Muscle of arm (tissue), 12 donors: ENCODE measurements around the gene GALNT9. TPM values are rescaled to one million over a fixed set of nuclear protein-coding genes. Genes with fewer than 3 reads are reported as not detected.

ENCODE experiments used
- DNase-seq: peaks from one replicate; pipeline ENCODE4 v3.0.0-alpha.2; 2013
- polyA plus RNA-seq, 12 donors: library from polyadenylated mRNA; unstranded; fragments of 120-200 nt; gene quantifications; one replicate each; pipeline ENCODE4 v1.2.1, GENCODE V29; 2013; ENCODE audit not compliant: insufficient read length in 12 of 12

GALNT9 gene
- polyA plus RNA-seq, 12 donors = 0.75 to 10.6 (median 1.6) TPM; not detected in 2

DNA sequence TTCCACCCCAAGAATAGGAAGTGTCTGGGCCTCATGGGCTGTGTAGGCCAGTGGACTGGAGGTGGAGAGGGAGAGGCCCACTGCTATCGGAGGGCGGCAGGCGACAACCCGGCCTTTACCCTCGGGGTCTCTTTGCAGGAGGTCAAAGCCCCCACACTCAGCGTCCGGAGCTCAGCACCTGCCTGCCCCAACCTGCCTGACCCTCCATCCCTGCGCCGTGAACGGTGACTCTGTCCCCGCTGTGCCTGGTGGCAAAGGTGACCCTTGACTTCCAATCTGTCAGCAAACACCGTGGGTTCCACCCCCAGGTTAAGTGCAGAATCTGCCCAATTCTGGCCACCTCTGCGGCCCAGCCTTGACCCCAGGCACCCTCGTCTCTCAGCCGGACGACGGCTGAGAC lies 15.7 kb upstream of the GALNT9 start:
- DNase-seq = no peak

DNA sequence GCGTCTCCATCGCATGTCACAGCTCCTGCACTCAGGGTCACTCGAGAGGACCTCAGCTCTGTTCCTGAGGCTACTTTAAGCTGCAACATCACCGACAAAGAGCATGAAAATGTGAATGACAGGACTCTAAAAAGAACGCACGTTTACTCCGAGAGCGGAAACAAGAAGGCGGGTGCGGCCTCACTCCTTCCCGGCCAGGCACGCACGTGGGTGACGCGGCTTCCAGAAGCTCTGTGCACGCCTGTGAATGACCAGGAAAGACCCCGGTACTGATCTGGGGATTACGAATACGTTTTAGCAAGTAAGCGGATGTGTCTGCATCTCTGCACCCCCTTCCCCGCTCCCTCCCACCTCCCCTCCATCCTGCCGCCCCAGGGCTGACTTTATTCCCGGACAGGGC lies 15.2 kb upstream of the GALNT9 start:
- DNase-seq = no peak

DNA sequence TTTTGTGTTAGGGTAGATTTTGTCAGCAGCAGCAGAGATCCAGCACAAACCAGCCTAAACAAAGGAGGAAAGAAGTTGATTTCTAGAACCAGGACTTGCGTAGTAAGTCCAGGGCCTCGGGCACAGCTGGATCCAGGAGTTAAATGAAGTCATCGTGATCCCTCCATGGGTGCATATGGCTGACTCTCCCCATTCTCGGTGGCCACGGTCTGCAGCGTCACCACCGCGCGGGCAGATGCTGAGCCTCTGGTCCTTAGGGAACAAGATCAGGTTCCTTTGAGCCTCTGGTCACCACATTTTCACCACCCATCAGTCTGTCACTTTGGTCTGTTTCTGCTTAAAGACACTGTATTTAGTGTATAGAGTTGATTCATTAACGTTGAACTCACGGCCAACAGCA lies 14.8 kb upstream of the GALNT9 start:
- DNase-seq = no peak

DNA sequence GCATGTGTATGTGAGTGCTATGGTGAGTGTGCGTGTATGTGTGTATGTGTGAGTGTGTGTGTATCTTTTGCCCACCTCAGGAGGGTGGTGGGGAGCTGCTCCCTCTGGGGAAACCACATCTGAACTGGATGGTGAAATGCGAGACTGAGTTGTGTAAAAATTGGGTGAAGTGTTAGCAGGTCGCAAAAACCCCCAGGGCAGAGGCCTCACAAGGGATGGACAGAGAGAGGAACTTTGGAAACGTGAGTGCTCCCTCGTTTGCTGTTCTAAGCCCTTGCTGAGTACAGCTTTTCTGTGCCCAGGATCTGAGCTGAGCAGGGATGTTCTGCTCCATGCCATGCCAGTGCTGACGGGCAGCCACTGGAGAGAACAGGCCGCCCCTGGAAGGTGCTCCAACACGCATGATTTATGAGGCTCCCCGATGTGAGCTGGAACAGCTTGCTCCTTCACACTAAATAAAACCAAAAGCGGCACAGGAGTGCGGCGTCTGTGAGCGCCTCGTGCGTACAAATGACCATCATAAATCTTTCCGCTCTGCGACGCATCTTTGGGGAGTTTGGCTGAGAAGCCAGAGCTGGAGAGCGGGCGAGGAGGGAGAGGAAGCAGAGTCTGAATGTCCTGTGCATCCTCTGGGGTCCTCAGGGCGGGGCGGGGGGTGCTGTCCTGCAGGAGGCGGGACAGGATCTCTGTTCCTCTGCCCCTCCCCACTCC lies 14.1 kb upstream of the GALNT9 start:
- no peak for DNase-seq

DNA sequence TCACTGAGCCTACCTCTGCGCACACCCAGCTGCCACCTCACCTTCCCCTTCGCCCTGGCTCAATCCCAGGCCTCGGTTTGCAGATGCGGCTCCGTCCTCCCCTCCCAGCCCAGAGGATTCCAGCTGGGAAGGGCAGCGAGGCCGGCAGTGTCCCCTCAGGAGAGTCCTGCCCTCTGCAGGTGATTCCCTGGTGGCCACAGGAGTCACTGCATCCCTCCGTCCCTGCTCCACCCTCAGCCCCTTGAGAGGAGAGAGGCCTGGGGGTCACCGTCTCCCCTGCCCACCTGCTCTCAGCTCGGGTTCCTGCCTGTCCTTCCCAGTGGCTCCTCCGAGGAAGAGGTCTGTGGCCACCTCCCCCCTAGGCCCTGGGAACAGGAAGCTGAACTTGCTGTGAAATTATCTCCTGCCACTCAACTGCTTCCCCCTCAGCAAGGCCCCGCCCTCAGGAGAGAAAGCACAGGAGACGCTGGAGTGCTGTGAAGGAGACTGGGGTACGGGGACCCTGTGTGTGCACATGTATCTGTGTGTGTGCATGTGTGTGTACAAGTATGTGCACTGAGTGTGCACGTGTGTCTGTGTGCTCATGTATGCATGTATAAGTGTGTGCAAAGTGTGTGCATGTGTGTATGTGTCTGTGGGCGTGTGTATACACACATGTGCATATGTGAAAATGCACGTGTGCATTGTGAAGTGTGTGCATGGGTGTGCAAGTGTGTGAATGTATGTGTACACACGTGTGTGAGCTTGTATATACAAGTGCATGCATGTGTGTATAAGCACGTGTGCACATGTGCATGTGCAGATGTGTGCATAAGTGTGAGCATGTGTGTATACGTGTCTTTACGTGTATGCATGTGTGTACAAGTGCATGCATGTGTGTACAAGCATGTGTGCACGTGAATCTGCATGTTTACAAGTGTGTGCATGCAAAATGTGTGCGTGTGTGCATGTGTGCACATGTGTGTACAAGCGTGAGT lies 13.2 kb upstream of the GALNT9 start:
- DNase-seq = no peak

DNA sequence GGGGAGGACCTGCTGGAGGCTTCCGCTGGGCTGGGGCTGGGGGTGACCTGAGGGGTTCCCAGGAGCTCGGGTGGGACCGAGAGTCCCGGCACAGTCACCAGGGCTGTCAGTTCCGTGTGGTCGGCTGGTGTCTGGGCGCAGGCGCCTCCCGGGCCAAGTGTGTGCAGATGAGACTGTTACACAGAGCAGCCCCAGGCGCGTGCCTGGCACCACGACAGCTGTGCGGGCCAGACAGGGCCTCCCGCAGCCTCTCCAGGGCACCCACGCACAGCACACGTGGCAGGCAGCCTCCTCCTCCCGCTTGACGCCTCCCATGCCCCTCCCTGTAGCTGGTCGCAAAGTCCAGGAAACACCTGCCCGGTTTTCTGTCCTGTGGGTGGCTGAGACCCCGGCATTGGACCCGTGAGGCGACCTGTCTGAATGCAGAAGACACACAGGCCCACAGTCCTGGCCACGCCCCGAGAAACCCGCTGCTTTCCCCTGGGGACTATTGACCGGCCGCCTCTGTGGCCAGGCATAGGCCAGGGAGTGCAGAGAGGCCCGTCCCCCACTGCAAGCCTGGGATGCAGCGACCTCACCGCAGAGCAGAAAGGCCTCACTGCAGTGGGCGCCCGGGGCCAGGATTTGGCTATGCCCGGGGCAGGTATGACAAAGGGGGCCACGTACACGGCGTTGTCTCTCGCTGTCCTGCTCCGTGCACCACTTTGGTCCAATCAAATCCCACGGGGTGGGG lies 12.1 kb upstream of the GALNT9 start:
- DNase-seq = no peak

DNA sequence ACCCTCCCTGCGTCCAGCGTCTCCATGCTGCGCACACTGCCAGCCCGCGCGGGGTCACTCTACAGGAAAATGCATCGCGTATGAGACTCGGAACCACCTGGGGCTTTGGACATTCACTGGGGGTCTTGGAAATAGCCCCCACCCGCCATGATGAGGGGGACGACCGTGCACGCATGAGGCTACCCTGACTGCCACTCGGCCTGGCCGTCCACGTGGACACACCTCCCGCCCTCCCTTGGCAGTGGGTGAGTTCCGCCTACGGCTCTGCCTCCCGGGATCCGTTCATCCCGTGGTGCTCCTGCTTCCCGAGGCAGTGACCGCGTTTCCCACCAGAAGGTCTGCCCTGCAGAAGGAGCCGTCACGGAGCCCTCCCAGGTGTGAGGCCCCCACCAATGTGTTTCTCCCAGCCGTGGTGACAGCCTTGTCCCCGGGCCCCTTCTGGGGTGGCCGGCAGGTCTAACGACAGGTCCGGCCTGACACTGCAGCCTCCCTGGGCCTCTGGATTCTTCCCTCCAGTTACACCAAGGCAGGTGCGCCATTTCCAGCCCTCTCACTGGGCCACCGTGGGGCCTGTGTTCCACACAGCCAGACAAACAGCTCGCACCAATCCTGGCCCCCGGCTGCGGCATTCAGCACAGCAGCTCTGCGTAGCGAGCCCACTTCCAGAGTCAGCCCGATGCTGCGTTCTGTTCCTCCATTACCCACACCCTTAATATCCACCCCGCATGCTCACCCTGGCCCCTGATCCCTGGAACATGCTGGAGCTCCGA lies 11.1 kb upstream of the GALNT9 start:
- no peak for DNase-seq

DNA sequence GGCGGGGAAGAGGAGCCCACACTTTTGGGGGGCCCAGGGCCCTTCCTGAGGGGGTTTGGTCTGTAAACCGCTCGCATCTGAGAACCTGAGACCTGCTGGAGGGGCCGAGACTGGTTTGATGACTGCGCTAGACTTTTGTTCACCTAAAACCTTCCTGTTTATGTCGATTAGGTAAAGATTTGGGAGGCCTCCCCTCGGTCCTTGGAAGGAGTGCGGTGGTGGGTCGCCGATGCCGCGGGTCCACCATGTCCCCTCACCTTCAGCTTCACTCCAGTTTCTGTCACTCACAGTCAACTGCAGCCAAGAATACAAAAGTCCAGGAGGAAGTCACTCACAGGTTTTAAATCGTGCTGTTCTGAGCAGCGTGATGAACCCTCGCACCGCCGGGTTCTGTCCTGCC lies 10.5 kb upstream of the GALNT9 start:
- no peak for DNase-seq

DNA sequence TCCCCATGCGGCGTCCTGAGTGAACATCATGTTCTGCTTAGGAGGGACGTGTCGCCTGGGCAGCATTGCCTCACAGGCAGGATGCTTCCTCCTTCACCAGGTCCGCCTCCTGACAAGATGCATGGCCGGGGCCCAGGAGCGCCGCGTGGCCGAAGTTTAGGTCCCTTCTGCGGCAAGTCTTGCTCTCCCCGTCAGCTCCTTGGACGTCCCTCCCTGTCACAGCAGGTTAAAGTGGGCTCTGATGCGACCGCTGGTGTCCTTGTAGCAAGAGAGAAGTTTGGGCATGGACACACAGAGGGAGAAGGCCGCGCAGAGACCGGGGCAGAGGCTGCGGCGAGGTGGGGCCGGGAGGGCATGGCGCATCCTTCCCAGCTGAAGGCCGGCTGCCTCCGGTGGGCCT lies 9.4 kb upstream of the GALNT9 start:
- DNase-seq = no peak

DNA sequence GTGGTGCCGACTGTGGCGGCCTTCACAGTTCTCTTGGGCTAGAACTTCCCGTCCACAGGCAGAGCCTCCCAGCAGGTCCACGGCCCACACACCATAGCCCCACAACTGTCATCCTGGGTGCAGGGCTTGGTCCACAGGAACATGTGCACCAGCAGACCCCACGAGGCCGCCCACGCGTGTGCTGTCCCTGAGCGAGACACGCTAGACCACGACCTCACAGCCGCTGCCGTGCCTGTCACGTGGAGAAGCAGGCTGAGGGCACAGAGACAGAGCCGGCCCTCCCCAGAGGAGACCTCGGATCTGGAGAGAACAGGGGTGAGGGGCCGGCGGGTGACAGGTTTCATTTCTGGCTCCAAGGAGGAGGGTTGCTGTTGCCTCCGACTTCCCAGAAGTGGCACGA lies 8.9 kb upstream of the GALNT9 start:
- DNase-seq = no peak

DNA sequence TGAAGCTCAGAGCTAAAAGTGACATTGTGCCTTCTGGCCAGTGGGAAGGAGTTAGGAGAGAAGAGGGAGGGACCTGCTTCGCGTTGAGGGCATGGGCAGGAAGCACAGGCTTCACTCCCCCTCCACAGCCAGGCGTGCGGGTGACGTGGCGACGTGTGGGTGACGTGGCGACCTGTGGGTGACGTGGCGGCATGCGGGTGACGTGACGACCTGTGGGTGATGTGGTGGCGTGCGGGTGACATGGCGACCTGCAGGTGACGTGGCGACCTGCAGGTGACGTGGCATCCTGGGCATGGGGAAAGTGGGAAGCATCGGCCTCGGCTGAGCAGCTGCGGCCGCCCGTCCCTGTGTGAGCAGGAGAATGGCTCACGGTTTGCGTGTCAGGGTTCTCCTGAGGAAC lies 8.2 kb upstream of the GALNT9 start:
- no peak for DNase-seq

DNA sequence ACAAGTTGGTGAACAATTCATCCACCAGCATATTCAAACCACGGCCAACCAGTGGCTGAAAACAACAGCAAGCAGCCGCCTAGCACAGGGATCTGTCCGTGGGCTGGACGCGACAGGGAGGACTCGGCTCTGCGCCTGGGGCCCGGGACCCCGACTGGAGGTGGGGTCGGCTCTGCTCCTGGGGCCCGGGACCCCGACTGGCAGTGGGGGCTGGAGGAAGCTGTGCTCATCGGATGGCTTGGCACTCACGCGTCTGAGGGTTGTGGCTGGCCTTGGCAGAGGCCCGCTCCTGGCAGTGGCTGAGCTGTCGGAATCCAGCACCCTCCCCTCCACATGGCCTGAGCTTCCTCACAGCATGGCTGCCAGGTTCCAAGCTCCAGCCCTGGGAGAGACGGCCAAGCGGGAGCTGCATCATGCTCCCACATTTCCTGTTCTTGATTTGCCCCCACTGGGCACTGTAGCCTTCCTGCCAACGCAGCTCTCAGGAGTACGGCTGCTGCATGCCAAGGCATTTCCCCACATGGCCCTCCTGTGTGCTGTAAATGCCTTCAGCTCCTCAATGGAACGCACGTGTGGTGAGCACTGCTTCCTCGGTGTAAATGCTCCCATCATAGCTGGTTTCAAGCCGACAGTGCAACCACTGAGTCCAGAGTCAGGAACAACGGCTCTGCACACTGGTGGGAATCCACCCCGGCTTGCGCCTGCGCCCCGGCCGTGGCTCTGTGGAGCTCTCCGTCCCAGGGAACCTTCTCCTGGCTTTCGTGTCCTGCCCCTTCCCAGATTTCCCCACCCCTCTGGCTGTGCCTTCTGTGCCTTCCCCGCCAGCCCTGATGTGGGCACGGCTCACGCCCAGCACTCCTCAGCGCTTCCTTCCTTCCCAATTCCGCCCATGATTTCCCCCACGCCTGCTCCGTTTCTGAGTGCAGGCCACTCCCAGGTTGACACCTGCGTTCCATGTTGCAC lies 7.3 kb upstream of the GALNT9 start:
- DNase-seq = no peak

DNA sequence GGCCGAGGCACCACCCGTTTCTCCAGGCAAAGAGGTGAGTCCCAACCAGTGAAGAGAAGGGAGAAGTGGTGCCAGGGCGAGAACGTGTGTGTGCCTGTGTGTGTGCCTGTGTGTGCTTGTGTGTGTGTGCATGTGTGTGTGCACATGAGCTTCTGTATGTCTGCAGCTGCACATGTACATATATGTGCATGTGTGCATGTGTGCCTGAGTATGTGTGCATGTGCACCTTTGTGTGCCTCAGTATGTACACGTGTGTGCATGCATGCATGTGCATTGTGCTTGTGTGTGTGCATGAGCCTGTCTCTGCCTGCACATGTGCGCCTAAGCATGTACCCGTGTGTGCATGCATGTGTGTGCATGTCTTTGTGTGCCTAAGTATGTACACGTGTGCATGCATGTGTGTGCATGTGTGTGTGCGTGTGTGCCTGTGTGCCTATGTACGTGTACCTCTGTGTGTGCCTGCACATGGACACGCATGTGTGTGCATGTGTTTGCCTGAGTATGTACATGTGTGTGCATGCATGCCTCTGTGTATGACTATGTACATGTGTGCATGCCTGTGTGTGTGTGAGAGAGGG lies 5.9 kb upstream of the GALNT9 start:
- no peak for DNase-seq

DNA sequence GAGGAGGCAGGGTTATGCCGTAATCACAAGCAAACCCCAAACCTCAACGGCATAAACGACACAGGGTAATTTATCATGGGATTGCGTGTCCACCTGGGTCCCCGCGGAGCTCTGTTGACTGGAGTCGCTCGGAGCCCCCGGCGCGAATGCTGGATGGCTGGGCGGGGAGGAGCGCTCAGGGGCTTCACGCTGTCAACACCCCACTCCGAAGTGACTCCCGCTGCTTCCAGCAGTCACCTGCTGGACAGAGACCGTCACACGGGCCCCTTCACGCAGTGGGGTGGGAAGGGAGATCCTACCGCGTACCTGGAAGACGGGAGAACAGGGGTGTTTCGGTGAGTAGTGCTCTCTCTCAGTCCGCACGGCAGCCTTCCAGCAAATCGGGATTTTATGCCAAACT lies 4.4 kb upstream of the GALNT9 start:
- DNase-seq = no peak

DNA sequence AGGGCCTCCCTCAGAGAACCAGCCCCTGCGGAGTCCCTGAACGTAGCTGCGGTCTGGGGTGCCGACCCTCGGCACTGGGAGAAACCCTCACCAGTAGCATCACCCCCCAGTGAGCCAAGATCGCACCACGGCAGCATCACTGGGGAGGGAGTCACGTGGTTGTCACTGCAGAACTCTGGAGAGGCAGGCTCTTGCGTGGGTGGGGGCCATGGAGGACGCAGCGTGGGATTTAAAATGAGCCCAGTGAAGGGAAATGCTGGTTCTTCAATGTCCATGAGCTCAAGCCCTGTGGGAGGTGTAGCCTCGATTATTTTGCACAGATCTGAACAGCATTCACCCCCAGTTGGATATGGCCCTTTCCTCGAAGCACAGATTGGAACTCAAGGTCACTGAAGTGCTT lies 3.9 kb upstream of the GALNT9 start:
- no peak for DNase-seq

DNA sequence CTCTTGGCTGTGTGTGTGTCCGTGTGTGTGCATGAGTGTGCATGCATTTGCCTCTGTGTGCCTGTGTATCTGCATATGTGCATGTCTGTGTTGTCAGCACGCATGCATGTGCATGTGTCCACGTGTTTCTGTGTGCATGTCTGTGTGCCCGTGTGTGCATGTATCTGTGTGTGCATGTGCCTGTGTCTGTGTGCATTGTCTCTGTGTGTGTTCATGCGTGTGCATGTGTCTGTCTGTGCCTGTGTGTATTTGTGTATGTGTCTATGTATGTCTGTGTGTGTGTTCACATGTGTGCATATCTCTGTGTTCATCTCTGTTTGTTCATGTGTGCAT lies 1.1 kb upstream of the GALNT9 start:
- DNase-seq = no peak

DNA sequence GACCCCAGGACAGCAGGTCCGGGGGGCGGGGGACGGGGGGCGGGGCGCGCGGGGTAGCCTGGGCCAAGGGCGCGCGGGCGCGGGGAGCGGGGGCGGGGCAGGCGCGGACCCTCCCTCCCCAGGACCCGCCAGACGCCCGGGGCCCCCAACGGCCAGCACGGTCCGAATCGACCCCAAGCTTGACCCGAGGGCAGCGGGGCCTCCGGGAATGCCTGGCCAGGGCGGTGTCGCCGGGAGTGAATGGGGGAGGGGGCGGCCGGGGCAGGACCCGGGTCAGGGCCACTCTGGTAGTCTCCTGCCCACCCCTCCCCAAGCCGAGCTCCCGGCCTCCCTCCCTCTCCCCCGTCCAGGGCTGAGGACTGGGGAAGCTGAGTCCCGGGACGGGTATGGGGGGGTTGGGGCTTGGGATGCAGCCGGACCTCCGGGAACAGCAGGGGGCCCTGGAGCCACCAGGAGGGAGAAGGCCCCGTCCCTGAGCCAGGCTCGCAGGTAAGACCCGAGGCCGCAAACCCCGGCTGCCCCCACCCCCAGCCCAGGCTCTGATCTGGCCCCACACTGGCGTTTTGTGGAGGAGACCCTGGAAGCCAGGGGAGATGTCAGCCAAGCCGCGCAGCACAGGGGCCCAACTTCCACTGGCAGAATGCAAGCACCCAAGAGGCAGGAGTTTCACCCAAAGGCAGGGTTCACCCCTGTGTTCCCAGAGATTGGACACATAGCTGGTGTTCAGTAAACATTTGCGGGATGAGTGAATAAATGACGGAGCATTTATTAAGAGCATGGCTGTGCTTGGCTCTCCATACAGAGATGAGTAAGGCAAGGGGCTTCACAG lies 545 bp upstream of the GALNT9 start:
- DNase-seq = no peak

DNA sequence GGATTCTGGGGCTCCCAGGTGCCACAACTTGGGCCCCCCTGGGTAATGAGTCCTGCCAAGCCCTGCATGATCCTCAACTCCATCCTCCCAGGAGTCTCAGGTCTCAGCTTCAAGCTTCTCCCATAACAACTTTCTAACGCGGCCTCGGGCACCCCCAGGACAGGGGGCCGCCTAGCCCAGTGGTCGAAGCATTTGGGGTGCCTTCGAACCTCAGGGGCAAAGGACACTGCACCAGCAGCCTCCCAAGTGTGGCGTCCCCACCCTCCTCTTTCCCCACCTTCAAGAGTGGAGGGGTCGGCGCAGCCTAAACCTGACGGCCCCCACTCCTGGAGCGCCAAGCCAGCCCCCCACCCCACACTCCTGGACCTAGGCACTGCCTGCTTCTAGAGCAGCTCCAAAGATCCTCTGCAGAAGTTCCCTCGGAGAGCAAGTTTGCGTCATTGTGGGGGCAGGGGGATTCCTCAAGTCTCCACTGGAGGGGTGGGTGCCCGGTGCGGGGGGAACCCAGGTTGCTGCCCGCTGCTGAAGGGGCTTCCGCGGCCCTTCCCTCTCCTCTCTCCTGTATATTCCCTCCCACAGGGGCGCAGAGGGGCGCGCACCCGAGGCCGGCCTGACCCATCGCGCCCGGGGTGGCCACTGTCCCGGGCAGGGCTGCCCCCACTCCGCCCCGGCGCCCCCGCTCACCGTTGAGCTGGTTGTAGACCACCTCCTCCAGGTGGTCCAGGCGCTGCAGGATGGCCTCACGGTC lies 933 bp downstream of the GALNT9 start:
- DNase-seq = no peak
